Parathyroid adenoma (tissue), 2 donors: ENCODE results near the gene SAE1.

Experiments used
- H2AFZ ChIP-seq: fragments of 300-600 bp; sonication (generic); one replicate; pipeline ENCODE4 v1.7.0; 2017; ENCODE audit warnings: antibody characterized with exemption, mild to moderate bottlenecking
- H3K27ac ChIP-seq: fragments of 300-600 bp; sonication (generic); one replicate; pipeline ENCODE4 v1.7.0; 2017
- H3K27me3 ChIP-seq: fragments of 300-600 bp; sonication (generic); one replicate; pipeline ENCODE4 v1.7.0; 2017; ENCODE audit warnings: low read length; ENCODE audit not compliant: control insufficient read depth, insufficient read depth
- H3K36me3 ChIP-seq: fragments of 300-600 bp; sonication (generic); one replicate; pipeline ENCODE4 v1.7.0; 2017; ENCODE audit warnings: low read length; ENCODE audit not compliant: control insufficient read depth, insufficient read depth
- H3K4me1 ChIP-seq: fragments of 300-600 bp; sonication (generic); one replicate; pipeline ENCODE4 v1.7.0; 2017; ENCODE audit warnings: control low read depth
- H3K4me2 ChIP-seq: fragments of 300-600 bp; sonication (generic); one replicate; pipeline ENCODE4 v1.7.0; 2017; ENCODE audit warnings: low read length
- H3K4me3 ChIP-seq: fragments of 300-600 bp; sonication (generic); one replicate; pipeline ENCODE4 v1.7.0; 2017; ENCODE audit warnings: low read depth, low read length
- H3K79me2 ChIP-seq: fragments of 300-600 bp; sonication (generic); one replicate; pipeline ENCODE4 v1.7.0; 2017; ENCODE audit warnings: control low read depth
- H3K9ac ChIP-seq: fragments of 300-600 bp; sonication (generic); one replicate; pipeline ENCODE4 v1.7.0; 2017; ENCODE audit warnings: mild to moderate bottlenecking
- H3K9me3 ChIP-seq: fragments of 300-600 bp; sonication (generic); one replicate; pipeline ENCODE4 v1.7.0; 2017; ENCODE audit warnings: low read length; ENCODE audit not compliant: control insufficient read depth
- TF ChIP-seq, protein P1 (sequence below): fragments of 300-600 bp; sonication (generic); IDR thresholded peaks from one replicate; pipeline ENCODE4 v1.7.0; 2017; ENCODE audit warnings: antibody characterized with exemption, mild to moderate bottlenecking
- donor health status: primary hyperparathyroidism.

Gene SAE1

DNA sequence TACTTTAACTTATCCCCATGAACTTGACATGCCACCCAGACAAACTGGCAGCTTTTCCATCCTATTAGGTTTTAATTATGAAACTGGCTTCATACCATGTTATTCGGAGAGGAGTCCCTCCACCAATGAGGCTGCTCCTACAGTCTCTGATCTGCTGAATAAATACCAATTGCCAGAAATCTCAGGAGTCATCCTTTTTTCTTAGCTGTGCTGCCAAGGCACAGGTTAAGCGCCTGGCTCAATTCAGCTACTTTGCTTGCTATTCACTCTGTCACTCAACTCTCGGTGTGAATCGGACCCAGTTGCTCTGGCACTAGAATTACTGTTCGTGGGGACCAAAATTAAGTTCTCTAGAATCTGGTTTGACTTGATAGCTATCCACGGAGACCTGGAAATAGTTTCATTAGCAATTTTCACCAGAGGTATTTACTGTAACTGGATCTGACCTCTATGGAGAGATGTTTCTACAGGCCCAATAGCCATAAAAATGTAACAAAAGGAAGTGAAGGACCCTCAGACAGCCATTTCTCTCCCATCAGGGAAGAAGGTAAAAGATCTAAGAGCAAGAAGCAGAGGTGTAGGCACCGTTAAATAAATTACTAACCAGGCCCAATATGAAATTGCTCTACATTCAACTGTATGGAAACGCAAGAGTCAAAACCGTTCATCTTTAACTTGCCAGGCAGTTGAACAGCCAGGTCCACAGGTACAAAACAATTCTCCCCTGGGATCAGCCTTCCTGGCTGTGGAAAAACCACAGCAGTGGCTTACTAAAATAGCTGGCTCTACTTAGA, 22.5 kb upstream of the SAE1 start:
- H3K4me1 ChIP-seq = peaks cover 44% of the 10 kb centered on the region
- H3K27ac ChIP-seq = peak overlapping the region; percentile 99
- H3K9me3 ChIP-seq = no peaks in the 10 kb centered on the region
- no peak overlapping the region for H3K4me3 ChIP-seq
- peak overlapping the region; percentile 51 for H2AFZ ChIP-seq
- H3K4me2 ChIP-seq = peak overlapping the region; percentile 37
- TF ChIP-seq, protein P1, sequence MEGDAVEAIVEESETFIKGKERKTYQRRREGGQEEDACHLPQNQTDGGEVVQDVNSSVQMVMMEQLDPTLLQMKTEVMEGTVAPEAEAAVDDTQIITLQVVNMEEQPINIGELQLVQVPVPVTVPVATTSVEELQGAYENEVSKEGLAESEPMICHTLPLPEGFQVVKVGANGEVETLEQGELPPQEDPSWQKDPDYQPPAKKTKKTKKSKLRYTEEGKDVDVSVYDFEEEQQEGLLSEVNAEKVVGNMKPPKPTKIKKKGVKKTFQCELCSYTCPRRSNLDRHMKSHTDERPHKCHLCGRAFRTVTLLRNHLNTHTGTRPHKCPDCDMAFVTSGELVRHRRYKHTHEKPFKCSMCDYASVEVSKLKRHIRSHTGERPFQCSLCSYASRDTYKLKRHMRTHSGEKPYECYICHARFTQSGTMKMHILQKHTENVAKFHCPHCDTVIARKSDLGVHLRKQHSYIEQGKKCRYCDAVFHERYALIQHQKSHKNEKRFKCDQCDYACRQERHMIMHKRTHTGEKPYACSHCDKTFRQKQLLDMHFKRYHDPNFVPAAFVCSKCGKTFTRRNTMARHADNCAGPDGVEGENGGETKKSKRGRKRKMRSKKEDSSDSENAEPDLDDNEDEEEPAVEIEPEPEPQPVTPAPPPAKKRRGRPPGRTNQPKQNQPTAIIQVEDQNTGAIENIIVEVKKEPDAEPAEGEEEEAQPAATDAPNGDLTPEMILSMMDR = no peak
- no peaks in the 10 kb centered on the region for H3K36me3 ChIP-seq
- no peaks in the 10 kb centered on the region for H3K27me3 ChIP-seq
- H3K79me2 ChIP-seq = peaks cover 35% of the 10 kb centered on the region
- no peak overlapping the region for H3K9ac ChIP-seq

DNA sequence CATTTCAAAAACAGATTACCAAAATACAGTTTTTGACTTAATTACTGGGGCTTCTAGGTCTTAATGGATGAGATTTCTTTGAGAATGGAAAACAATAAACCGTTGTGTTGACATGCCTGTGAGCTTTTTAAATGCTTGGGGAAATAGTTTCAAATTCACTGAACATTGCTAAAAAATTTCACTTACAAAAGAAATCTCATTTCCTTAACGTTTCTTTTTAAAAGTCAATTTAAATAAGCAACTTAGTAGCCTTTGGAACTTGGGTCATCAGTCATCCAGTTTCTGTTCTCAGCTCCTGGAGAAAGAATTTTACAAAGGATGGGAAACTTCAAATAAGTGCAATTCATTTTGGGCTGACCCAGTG, 21.5 kb upstream of the SAE1 start:
- H2AFZ ChIP-seq = no peak overlapping the region
- H3K4me1 ChIP-seq = peaks cover 45% of the 10 kb centered on the region
- H3K79me2 ChIP-seq = peaks cover 35% of the 10 kb centered on the region
- no peaks in the 10 kb centered on the region for H3K36me3 ChIP-seq
- H3K9ac ChIP-seq = no peak overlapping the region
- H3K27ac ChIP-seq = peak overlapping the region; percentile 99
- TF ChIP-seq, protein P1 = no peak
- H3K4me2 ChIP-seq = peak overlapping the region; percentile 23
- H3K27me3 ChIP-seq = no peaks in the 10 kb centered on the region
- no peaks in the 10 kb centered on the region for H3K9me3 ChIP-seq
- peak overlapping the region; percentile 99 for H3K4me3 ChIP-seq

- Histone ChIP-seq H3K27me3 (no peaks in the 10 kb centered on the region), H3K4me1 (peaks cover 45% of the 10 kb centered on the region), H3K27ac (peak overlapping the region; percentile 99), H3K9me3 (no peaks in the 10 kb centered on the region), H3K4me3 (peak overlapping the region; percentile 99), H3K4me2 (peak overlapping the region; percentile 98), H2AFZ (no peak overlapping the region), H3K79me2 (peaks cover 31% of the 10 kb centered on the region), H3K9ac (no peak overlapping the region), H3K36me3 (no peaks in the 10 kb centered on the region)
- TF ChIP-seq, protein P1 = no peak
Measured at GRCh38 chr19:47109541-47110375, 20.9 kb upstream of the SAE1 start.

DNA sequence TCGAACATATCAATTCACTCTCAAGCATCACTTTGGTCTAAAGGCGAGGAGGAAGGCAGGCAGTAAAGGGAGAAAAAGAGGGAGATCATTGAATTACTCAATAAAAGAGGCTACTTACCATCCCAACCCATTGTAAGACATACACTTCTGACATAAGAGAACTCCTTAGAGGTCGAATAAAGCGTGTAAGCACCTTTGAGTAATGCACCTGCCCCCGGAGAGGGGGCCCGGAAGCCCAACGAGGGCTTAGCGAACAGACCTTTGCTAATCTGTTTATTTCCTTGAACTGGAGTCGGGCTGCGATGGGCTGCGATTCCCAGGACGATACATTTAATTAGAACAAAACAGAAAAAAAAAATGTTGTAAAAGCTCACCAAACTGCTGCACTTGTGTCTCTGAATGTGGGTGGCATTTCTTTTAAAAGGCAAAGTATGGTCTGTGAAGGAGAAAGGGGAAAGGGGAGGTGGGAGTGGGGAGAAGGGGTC, 20.1 kb upstream of the SAE1 start:
- H3K79me2 ChIP-seq = peaks cover 23% of the 10 kb centered on the region
- TF ChIP-seq, protein P1 = no peak
- H3K27me3 ChIP-seq = no peaks in the 10 kb centered on the region
- H3K4me1 ChIP-seq = peaks cover 39% of the 10 kb centered on the region
- H3K9ac ChIP-seq = peak overlapping the region; percentile 9
- peak overlapping the region; percentile 98 for H3K4me2 ChIP-seq
- H3K4me3 ChIP-seq = peak overlapping the region; percentile 99
- H3K36me3 ChIP-seq = no peaks in the 10 kb centered on the region
- peak overlapping the region; percentile 38 for H2AFZ ChIP-seq
- no peaks in the 10 kb centered on the region for H3K9me3 ChIP-seq
- H3K27ac ChIP-seq = peak overlapping the region; percentile 99
